GM23338 (cell line): ENCODE results near the gene SAMD13. TPM values are rescaled to one million over a fixed set of nuclear protein-coding genes. Genes with fewer than 3 reads are reported as not detected.

Experiments
- ATAC-seq: fragments of 200-7000 bp; cut with Tn5 transposase; 3 replicates; pipeline ENCODE4 v1.9.1; 2020
- DNase-seq: peaks from one replicate; pipeline ENCODE4 v3.0.0-alpha.2; 2015; ENCODE audit warnings: low spot score
- H2AFZ ChIP-seq: fragments of 200-600 bp; sonication (generic); 2 replicates; pipeline ENCODE4 v1.8.0; 2016; ENCODE audit warnings: antibody characterized with exemption, mild to moderate bottlenecking, moderate library complexity
- H3F3A ChIP-seq: fragments of 200-600 bp; sonication (generic); replicated peaks from 2 replicates; pipeline ENCODE4 v1.8.0; 2017; ENCODE audit warnings: antibody characterized with exemption, mixed run types, low read depth
- H3K27ac ChIP-seq: fragments of 200-600 bp; sonication (generic); 2 replicates; pipeline ENCODE4 v1.6.1; 2016; ENCODE audit warnings: low read depth
- H3K27me3 ChIP-seq: fragments of 200-600 bp; sonication (generic); 2 replicates; pipeline ENCODE4 v1.8.0; 2016; ENCODE audit warnings: mild to moderate bottlenecking, mixed run types, moderate library complexity; ENCODE audit not compliant: insufficient read depth
- H3K36me3 ChIP-seq: fragments of 200-600 bp; sonication (generic); 2 replicates; pipeline ENCODE4 v1.8.0; 2016; ENCODE audit warnings: mild to moderate bottlenecking; ENCODE audit not compliant: insufficient read depth
- H3K4me1 ChIP-seq: fragments of 200-600 bp; sonication (generic); 2 replicates; pipeline ENCODE4 v1.8.0; 2016; ENCODE audit warnings: mild to moderate bottlenecking, moderate library complexity; ENCODE audit not compliant: insufficient read depth
- H3K4me2 ChIP-seq: fragments of 200-600 bp; sonication (generic); 2 replicates; pipeline ENCODE4 v1.7.1; 2017; ENCODE audit warnings: mixed run types
- H3K4me3 ChIP-seq: fragments of 200-600 bp; sonication (generic); 2 replicates; pipeline ENCODE4 v1.6.1; 2016; ENCODE audit warnings: mixed run types
- H3K79me2 ChIP-seq: fragments of 200-600 bp; sonication (generic); replicated peaks from 2 replicates; pipeline ENCODE4 v1.8.0; 2017; ENCODE audit warnings: mild to moderate bottlenecking; ENCODE audit not compliant: insufficient read depth
- H3K9me2 ChIP-seq: fragments of 200-600 bp; sonication (generic); 2 replicates; pipeline ENCODE4 v1.8.0; 2017; ENCODE audit not compliant: insufficient read depth
- H4K20me1 ChIP-seq: fragments of 200-600 bp; sonication (generic); replicated peaks from 2 replicates; pipeline ENCODE4 v1.8.0; 2017; ENCODE audit warnings: mild to moderate bottlenecking; ENCODE audit not compliant: insufficient read depth
- H3K27ac Mint-ChIP-seq: 2 replicates; pipeline ENCODE4 v1.8.0; 2020; ENCODE audit warnings: inconsistent platforms, mild to moderate bottlenecking, moderate library complexity, mixed read lengths
- H3K27me3 Mint-ChIP-seq: 3 replicates; pipeline ENCODE4 v1.8.0; 2022; ENCODE audit warnings: low read depth, mild to moderate bottlenecking, moderate library complexity, mixed read lengths, inconsistent platforms; ENCODE audit not compliant: insufficient read depth, poor library complexity
- H3K36me3 Mint-ChIP-seq: 3 replicates; pipeline ENCODE4 v1.8.0; 2021; ENCODE audit warnings: low read depth, mild to moderate bottlenecking, inconsistent platforms, moderate library complexity, mixed read lengths
- H3K4me1 Mint-ChIP-seq: 3 replicates; pipeline ENCODE4 v1.8.0; 2020; ENCODE audit warnings: mild to moderate bottlenecking, inconsistent platforms, mixed read lengths
- H3K4me3 Mint-ChIP-seq: 3 replicates; pipeline ENCODE4 v1.8.0; 2021; ENCODE audit warnings: moderate library complexity, mild to moderate bottlenecking, inconsistent platforms, mixed read lengths
- H3K9me3 Mint-ChIP-seq: 3 replicates; pipeline ENCODE4 v1.8.0; 2020; ENCODE audit warnings: moderate library complexity, mild to moderate bottlenecking, inconsistent platforms, mixed read lengths
- CREB1 ChIP-seq: fragments of 250-450 bp; sonication (Bioruptor Pico); IDR thresholded peaks from 2 replicates; pipeline ENCODE4 v1.5.0; 2020; ENCODE audit warnings: low read depth, mild to moderate bottlenecking, moderate library complexity
- EZH2 ChIP-seq: fragments of 200-600 bp; sonication (generic); IDR thresholded peaks from one replicate; pipeline ENCODE4 v1.8.0; 2017; ENCODE audit warnings: antibody characterized with exemption, mild to moderate bottlenecking, low read depth; ENCODE audit not compliant: unreplicated experiment
- EZH2phosphoT487 ChIP-seq: fragments of 200-600 bp; sonication (generic); IDR thresholded peaks from one replicate; pipeline ENCODE4 v1.8.1; 2018; ENCODE audit warnings: antibody characterized with exemption; ENCODE audit not compliant: unreplicated experiment
- JUNB ChIP-seq: IDR thresholded peaks from one replicate; pipeline ENCODE4 v1.6.1; 2016; ENCODE audit warnings: antibody characterized with exemption; ENCODE audit not compliant: unreplicated experiment
- NANOG ChIP-seq: IDR thresholded peaks from 2 replicates; pipeline ENCODE4 v1.6.1; 2016; ENCODE audit warnings: antibody characterized with exemption, borderline replicate concordance
- POLR2AphosphoS5 ChIP-seq: IDR thresholded peaks from 2 replicates; pipeline ENCODE4 v1.6.1; 2016; ENCODE audit warnings: antibody characterized with exemption, low read depth
- REST ChIP-seq: IDR thresholded peaks from one replicate; pipeline ENCODE4 v1.6.1; 2018; ENCODE audit warnings: antibody characterized with exemption; ENCODE audit not compliant: unreplicated experiment
- STAT1 ChIP-seq: IDR thresholded peaks from one replicate; pipeline ENCODE4 v1.6.1; 2016; ENCODE audit warnings: antibody characterized with exemption; ENCODE audit not compliant: unreplicated experiment
- ZNF114 ChIP-seq: fragments of 250-450 bp; sonication (Bioruptor Pico); IDR thresholded peaks from 2 replicates; pipeline ENCODE4 v1.5.0; 2020; ENCODE audit warnings: mild to moderate bottlenecking, moderate library complexity
- ZNF331 ChIP-seq: fragments of 250-450 bp; sonication (Bioruptor Pico); IDR thresholded peaks from 2 replicates; pipeline ENCODE4 v1.5.0; 2020; ENCODE audit warnings: low read depth, mild to moderate bottlenecking, moderate library complexity
- ZNF462 ChIP-seq: fragments of 250-450 bp; sonication (Bioruptor Pico); IDR thresholded peaks from 2 replicates; pipeline ENCODE4 v1.5.0; 2020; ENCODE audit warnings: mild to moderate bottlenecking, moderate library complexity
- polyA plus RNA-seq: library from polyadenylated mRNA; unstranded; fragments of >200 nt; fragmentation: Nextera tagmentation; extraction: Ambion mirVana; gene quantifications from 2 replicates; pipeline ENCODE4 v1.2.1, GENCODE V29; 2016
- total RNA-seq: library from RNA; depleted of rRNA; stranded (reverse); fragments of >200 nt; shearing (Covaris generic); gene quantifications from 2 replicates; pipeline ENCODE4 v1.2.3, GENCODE V29; 2014
- TF ChIP-seq, protein P1 (sequence below): IDR thresholded peaks from 2 replicates; pipeline ENCODE4 v1.6.1; 2016; ENCODE audit warnings: antibody characterized with exemption
- TF ChIP-seq, protein P2 (sequence below), 2 experiments: fragments of 200-600 bp in 1 of 2; sonication (generic) in 1 of 2; conservative IDR thresholded peaks; 2 replicates each; pipeline versions ENCODE4 v1.5.1 to v1.6.1; 2016 to 2017; ENCODE audit warnings: antibody characterized with exemption in 2 of 2, low read depth in 2 of 2, mild to moderate bottlenecking in 2 of 2, moderate library complexity in 1 of 2

SAMD13 gene
- total and polyA plus RNA-seq, 2 experiments from 2014 or later = 2.5 to 3.6 TPM

DNA sequence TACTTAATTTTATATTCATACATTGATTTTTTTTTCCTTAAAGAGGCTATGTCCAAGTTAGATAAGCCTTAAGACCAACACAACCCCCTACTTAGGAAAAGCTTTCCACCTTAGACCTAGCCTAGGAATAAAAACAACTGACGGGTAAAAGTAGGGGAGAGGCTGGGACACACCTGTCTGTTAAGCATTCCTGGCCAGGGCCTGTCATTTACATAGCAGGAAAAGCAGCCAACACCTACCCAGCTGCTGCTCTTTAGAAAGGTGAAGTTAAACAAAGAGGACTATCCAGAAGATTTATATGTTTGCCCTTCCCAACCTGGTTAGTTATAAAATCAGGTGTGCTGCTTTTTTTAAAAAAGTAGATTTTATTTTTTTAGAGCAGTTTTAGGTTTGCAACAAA lies 29.1 kb upstream of the SAMD13 start:
- Histone ChIP-seq H3K36me3 (no peaks in the 10 kb centered on the region), H4K20me1 (no peaks in the 10 kb centered on the region)

More for the DNA sequence above, 29.1 kb upstream of the SAMD13 start:
- ATAC-seq = peak; percentile 95
- Mint-ChIP-seq H3K4me1 (peaks cover 24% of the 10 kb centered on the region), H3K27me3 (no peaks in the 10 kb centered on the region), H3K36me3 (no peaks in the 10 kb centered on the region), H3K4me3 (no peak overlapping the region), H3K27ac (no peak overlapping the region), H3K9me3 (no peaks in the 10 kb centered on the region)
- no peaks in the 10 kb centered on the region for H3K79me2 ChIP-seq
- H3K27me3 ChIP-seq = no peaks in the 10 kb centered on the region
- H3K4me2 ChIP-seq = peak overlapping the region; percentile 29; the same call in 1 of the 2 replicates
- no peak overlapping the region for H2AFZ ChIP-seq
- H3K4me1 ChIP-seq = peaks cover 20% of the 10 kb centered on the region
- TF ChIP-seq POLR2AphosphoS5 (no peak), EZH2phosphoT487 (no peak), ZNF114 (no peak), STAT1 (no peak), NANOG (no peak), EZH2 (no peak), JUNB (no peak), ZNF331 (CRISPR knock-in tag) (no peak), ZNF462 (CRISPR knock-in tag) (no peak), CREB1 (CRISPR knock-in tag) (no peak), REST (no peak)
- TF ChIP-seq, protein P1, sequence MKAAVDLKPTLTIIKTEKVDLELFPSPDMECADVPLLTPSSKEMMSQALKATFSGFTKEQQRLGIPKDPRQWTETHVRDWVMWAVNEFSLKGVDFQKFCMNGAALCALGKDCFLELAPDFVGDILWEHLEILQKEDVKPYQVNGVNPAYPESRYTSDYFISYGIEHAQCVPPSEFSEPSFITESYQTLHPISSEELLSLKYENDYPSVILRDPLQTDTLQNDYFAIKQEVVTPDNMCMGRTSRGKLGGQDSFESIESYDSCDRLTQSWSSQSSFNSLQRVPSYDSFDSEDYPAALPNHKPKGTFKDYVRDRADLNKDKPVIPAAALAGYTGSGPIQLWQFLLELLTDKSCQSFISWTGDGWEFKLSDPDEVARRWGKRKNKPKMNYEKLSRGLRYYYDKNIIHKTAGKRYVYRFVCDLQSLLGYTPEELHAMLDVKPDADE = no peak
- TF ChIP-seq, protein P2, sequence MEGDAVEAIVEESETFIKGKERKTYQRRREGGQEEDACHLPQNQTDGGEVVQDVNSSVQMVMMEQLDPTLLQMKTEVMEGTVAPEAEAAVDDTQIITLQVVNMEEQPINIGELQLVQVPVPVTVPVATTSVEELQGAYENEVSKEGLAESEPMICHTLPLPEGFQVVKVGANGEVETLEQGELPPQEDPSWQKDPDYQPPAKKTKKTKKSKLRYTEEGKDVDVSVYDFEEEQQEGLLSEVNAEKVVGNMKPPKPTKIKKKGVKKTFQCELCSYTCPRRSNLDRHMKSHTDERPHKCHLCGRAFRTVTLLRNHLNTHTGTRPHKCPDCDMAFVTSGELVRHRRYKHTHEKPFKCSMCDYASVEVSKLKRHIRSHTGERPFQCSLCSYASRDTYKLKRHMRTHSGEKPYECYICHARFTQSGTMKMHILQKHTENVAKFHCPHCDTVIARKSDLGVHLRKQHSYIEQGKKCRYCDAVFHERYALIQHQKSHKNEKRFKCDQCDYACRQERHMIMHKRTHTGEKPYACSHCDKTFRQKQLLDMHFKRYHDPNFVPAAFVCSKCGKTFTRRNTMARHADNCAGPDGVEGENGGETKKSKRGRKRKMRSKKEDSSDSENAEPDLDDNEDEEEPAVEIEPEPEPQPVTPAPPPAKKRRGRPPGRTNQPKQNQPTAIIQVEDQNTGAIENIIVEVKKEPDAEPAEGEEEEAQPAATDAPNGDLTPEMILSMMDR (conservative IDR thresholded peaks at IDR 0.05; ENCODE audit: low read depth in 2 of 2) = no peak
- peak; percentile 78 for DNase-seq
- no peak overlapping the region for H3K27ac ChIP-seq
- no peaks in the 10 kb centered on the region for H3F3A ChIP-seq
- H3K9me2 ChIP-seq = no peaks in the 10 kb centered on the region
- H3K4me3 ChIP-seq = no peak overlapping the region
